Nephron progenitor cell (in vitro differentiated cells): ENCODE measurements around the gene TPPP3.
"Not testable (repeated sequence)": the region's sequence is repeated elsewhere in the genome, so short reads cannot be mapped to it uniquely, and the experiment has no call there.

Experiments used
- DNase-seq: peaks from one replicate; pipeline ENCODE4 v3.0.0; 2021
- H3K27ac Mint-ChIP-seq: 2 replicates; pipeline ENCODE4 v1.8.0; 2021; ENCODE audit warnings: mild to moderate bottlenecking, moderate library complexity, mixed read lengths
- H3K27me3 Mint-ChIP-seq: 2 replicates; pipeline ENCODE4 v1.8.0; 2021; ENCODE audit warnings: mild to moderate bottlenecking, low read depth, mixed read lengths; ENCODE audit not compliant: poor library complexity
- H3K36me3 Mint-ChIP-seq: 2 replicates; pipeline ENCODE4 v1.8.0; 2021; ENCODE audit warnings: low read depth, mixed read lengths
- H3K4me1 Mint-ChIP-seq: 2 replicates; pipeline ENCODE4 v1.8.0; 2021; ENCODE audit warnings: mixed read lengths
- H3K4me3 Mint-ChIP-seq: 2 replicates; pipeline ENCODE4 v1.8.0; 2021; ENCODE audit warnings: mild to moderate bottlenecking, moderate library complexity, mixed read lengths
- H3K9me3 Mint-ChIP-seq: 2 replicates; pipeline ENCODE4 v1.8.0; 2021; ENCODE audit warnings: mild to moderate bottlenecking, moderate library complexity, mixed read lengths
- TF ChIP-seq, protein P1 (sequence below): fragments of 200-600 bp; sonication (generic); IDR thresholded peaks from 2 replicates; pipeline ENCODE4 v1.5.0; 2021; ENCODE audit warnings: antibody characterized with exemption

The TPPP3 gene

DNA sequence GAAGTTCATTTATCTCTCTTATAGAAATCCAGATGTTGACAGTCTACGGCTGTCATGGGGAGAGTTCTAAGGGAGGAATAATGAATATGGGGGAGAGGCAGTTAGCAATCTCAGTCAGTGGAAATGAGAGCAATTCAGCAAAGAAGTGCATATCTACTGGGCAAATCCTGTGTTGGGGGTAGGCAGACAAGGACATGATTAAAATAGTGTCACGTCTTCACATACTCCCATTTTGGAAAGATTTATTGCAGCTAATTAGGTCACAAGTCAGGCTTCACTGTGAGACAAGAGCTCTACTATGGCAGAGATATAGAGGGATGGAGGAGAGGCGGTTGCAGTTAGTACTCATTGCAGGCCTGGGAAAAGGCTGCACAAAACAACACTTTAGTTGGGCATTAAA, 36.9 kb downstream of the TPPP3 start:
- H3K27ac Mint-ChIP-seq, result peak overlapping the region; percentile 60
- peaks cover 9% of the 10 kb centered on the region for H3K27me3 Mint-ChIP-seq
- peaks cover 41% of the 10 kb centered on the region for H3K4me1 Mint-ChIP-seq
- H3K9me3 Mint-ChIP-seq, result peaks cover 6% of the 10 kb centered on the region
- DNase-seq, result no peak
- H3K4me3 Mint-ChIP-seq, result peak overlapping the region; percentile 31
- TF ChIP-seq, protein P1, sequence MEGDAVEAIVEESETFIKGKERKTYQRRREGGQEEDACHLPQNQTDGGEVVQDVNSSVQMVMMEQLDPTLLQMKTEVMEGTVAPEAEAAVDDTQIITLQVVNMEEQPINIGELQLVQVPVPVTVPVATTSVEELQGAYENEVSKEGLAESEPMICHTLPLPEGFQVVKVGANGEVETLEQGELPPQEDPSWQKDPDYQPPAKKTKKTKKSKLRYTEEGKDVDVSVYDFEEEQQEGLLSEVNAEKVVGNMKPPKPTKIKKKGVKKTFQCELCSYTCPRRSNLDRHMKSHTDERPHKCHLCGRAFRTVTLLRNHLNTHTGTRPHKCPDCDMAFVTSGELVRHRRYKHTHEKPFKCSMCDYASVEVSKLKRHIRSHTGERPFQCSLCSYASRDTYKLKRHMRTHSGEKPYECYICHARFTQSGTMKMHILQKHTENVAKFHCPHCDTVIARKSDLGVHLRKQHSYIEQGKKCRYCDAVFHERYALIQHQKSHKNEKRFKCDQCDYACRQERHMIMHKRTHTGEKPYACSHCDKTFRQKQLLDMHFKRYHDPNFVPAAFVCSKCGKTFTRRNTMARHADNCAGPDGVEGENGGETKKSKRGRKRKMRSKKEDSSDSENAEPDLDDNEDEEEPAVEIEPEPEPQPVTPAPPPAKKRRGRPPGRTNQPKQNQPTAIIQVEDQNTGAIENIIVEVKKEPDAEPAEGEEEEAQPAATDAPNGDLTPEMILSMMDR, result no peak
- no peaks in the 10 kb centered on the region for H3K36me3 Mint-ChIP-seq

- H3K27ac Mint-ChIP-seq, H3K36me3 Mint-ChIP-seq, H3K4me3 Mint-ChIP-seq, DNase-seq, H3K27me3 Mint-ChIP-seq, H3K9me3 Mint-ChIP-seq: not testable (repeated sequence)
- H3K4me1 Mint-ChIP-seq, result peaks cover 30% of the 10 kb centered on the region
Observed at GRCh38 chr16:67352463-67352862, 40.8 kb downstream of the TPPP3 start.

- TF ChIP-seq, protein P1, result no peak
- no peaks in the 10 kb centered on the region for H3K36me3 Mint-ChIP-seq
- peaks cover 10% of the 10 kb centered on the region for H3K4me1 Mint-ChIP-seq
- H3K9me3 Mint-ChIP-seq, result no peaks in the 10 kb centered on the region
- no peak overlapping the region for H3K27ac Mint-ChIP-seq
- H3K27me3 Mint-ChIP-seq, result peaks cover 10% of the 10 kb centered on the region
- no peak for DNase-seq
- H3K4me3 Mint-ChIP-seq, result no peak overlapping the region
Observed at GRCh38 chr16:67350324-67350723, 43.0 kb downstream of the TPPP3 start.

DNA sequence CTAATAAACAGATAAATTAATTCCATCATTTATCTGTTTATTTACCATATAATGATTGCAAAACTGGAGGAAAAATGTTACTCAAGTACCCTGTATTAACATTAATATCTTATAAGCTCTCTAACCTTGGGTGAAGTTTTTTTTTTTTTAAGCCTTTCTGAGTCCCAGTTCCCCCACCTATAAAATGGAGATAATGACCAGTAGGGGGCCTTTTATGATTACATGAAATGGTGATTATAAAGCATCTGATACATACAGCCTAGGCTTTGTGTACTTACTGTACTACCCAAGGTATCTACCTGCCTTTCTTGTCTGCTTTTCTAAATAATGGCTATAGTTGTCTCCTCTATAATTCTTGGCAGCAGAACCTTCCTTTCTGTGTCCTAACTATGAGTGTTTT, 44.1 kb downstream of the TPPP3 start:
- Mint-ChIP-seq H3K9me3 (no peaks in the 10 kb centered on the region), H3K4me1 (peaks cover 10% of the 10 kb centered on the region), H3K4me3 (no peak overlapping the region), H3K27ac (no peak overlapping the region), H3K36me3 (no peaks in the 10 kb centered on the region), H3K27me3 (peaks cover 10% of the 10 kb centered on the region)
- no peak for DNase-seq
- TF ChIP-seq, protein P1, result peak; percentile 36

DNA sequence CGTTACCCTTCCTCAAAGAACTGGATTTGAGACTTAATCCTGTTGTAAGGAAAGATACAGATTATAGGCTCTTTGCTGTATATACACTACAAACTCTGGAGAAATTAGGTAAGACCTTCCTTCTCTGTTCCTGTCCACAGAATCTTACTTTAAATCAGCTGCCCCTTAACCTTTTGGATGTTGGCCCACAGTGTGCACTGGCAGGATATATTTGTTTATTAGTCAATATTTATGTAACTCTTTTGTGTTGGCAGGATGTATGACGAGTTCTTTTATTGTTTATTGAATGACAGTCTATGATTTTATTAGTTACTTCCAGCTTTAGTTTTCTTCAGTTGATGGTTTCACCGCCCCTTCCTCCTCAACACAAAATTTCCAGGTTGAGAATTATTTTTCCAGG, 47.0 kb downstream of the TPPP3 start:
- H3K27ac Mint-ChIP-seq, result no peak overlapping the region
- TF ChIP-seq, protein P1, result no peak
- no peak for DNase-seq
- peaks cover 13% of the 10 kb centered on the region for H3K27me3 Mint-ChIP-seq
- H3K4me1 Mint-ChIP-seq, result no peaks in the 10 kb centered on the region
- no peak overlapping the region for H3K4me3 Mint-ChIP-seq
- H3K36me3 Mint-ChIP-seq, result no peaks in the 10 kb centered on the region
- no peaks in the 10 kb centered on the region for H3K9me3 Mint-ChIP-seq

GRCh38 chr16:67345401-67345800, 47.9 kb downstream of the TPPP3 start:
- H3K4me1 Mint-ChIP-seq, result no peaks in the 10 kb centered on the region
- no peaks in the 10 kb centered on the region for H3K9me3 Mint-ChIP-seq
- peaks cover 13% of the 10 kb centered on the region for H3K27me3 Mint-ChIP-seq
- DNase-seq, result no peak
- no peaks in the 10 kb centered on the region for H3K36me3 Mint-ChIP-seq
- no peak overlapping the region for H3K4me3 Mint-ChIP-seq
- TF ChIP-seq, protein P1, result no peak
- no peak overlapping the region for H3K27ac Mint-ChIP-seq
